ENCODE measurements around the gene GRK2. TPM values are rescaled to one million over a fixed set of nuclear protein-coding genes. Genes with fewer than 3 reads are reported as not detected.

Gene GRK2
- total and polyA plus RNA-seq, 2 of the 13 experiments (the other 11 are each of a cell fraction or from before 2014, with no cell fraction given) = 31.3 to 42.4 TPM

- FAIRE-seq = no peak
- intact Hi-C loops (cut with micrococcal nuclease; ENCODE audit: unreplicated experiment) (no loop called here), in situ Hi-C loops (cut with HindIII; ENCODE audit: extremely low pct_ligation_motif_present, low pct_unique_long_range_greater_than_20kb) (no loop called here)
- CTCF ChIA-PET (ENCODE audit: low intra/inter-chr PET ratio, low total read pairs) = no interaction called here
- Histone ChIP-seq H3K9ac (ENCODE audit: insufficient read depth, low read depth, low read length) (no peak overlapping the region), H4K20me1 (ENCODE audit: insufficient read depth, low read length) (no peaks in the 10 kb centered on the region), H3K9me3 (ENCODE audit: low read length) (no peaks in the 10 kb centered on the region), H3K27me3 (ENCODE audit: control insufficient read depth in 1 of 2, insufficient read depth in 2 of 2, low read length in 2 of 2) (no peaks in the 10 kb centered on the region), H3K4me3 (replicated peaks in 1 of 3; ENCODE audit: insufficient read depth in 1 of 3, low read depth in 2 of 3, low read length in 3 of 3) (no peak overlapping the region), H3K4me1 (ENCODE audit: insufficient read depth, low read length) (no peaks in the 10 kb centered on the region), H2AFZ (ENCODE audit: low read length) (no peak overlapping the region), H3K79me2 (ENCODE audit: insufficient read depth, low read length) (no peaks in the 10 kb centered on the region), H3K36me3 (replicated peaks in 1 of 2; ENCODE audit: control insufficient read depth in 1 of 2, insufficient read depth in 2 of 2, low read length in 2 of 2) (peaks cover 16 to 49% of the 10 kb centered on the region in 2 experiments), H3K27ac (ENCODE audit: extremely low read length, insufficient read depth, low read length) (no peak overlapping the region), H3K4me2 (ENCODE audit: low read depth, low read length) (no peak overlapping the region)
- POLR2A ChIA-PET = interaction anchor here (1.1 kb wide), 1 partner anchor 12 kb away, joined by 3 read pairs; no protein-coding TSS in a partner anchor
- no peak for ATAC-seq
- no TSS peak for BruUV-seq (replicated peaks)
- no peak for DNase-seq (ENCODE audit: low spot score)
- 88% methylated on average over 8 of the region's 8 CpGs for WGBS (ENCODE audit: low lambda C conversion rate)
- TF ChIP-seq ZNF800 (CRISPR knock-in tag; IDR thresholded peaks at IDR 0.05) (no peak), HNRNPH1 (optimal IDR thresholded peaks at IDR 0.05; ENCODE audit: low read depth, low read length) (no peak), ZNF556 (CRISPR knock-in tag; IDR thresholded peaks at IDR 0.05; ENCODE audit: borderline replicate concordance) (no peak), UBTF (CRISPR knock-in tag; IDR thresholded peaks at IDR 0.05) (no peak), ZNF549 (CRISPR knock-in tag; IDR thresholded peaks at IDR 0.05) (no peak), ZBTB26 (CRISPR knock-in tag; IDR thresholded peaks at IDR 0.05; ENCODE audit: borderline replicate concordance) (no peak), SIN3B (IDR thresholded peaks at IDR 0.05; ENCODE audit: low read length) (no peak), ZNF720 (CRISPR knock-in tag; IDR thresholded peaks at IDR 0.05) (no peak), ZBTB21 (CRISPR knock-in tag; IDR thresholded peaks at IDR 0.05) (no peak), U2AF1 (optimal IDR thresholded peaks at IDR 0.05; ENCODE audit: low read depth, low read length) (no peak), ZNF142 (CRISPR knock-in tag; IDR thresholded peaks at IDR 0.05) (no peak), ZNF460 (CRISPR knock-in tag; IDR thresholded peaks at IDR 0.05; ENCODE audit: borderline replicate concordance) (no peak), ZNF576 (CRISPR knock-in tag; IDR thresholded peaks at IDR 0.05) (no peak)
These were observed 38.5 kb upstream of the GRK2 start for GRCh38 chr11:67227726-67228125.

All from HepG2 (cell line).